Measurements from ENCODE around the gene SNUPN.

SNUPN gene

GRCh38 chr15:75625542-75626347 is at the start of gene SNUPN:
Gene SNUPN, minus strand, starts transcription at chr15:75625725. Its CDS starts 4,674 bp downstream, at chr15:75621051.
- TF ChIP-seq CTCF (IDR thresholded peaks at IDR 0.05), result no peak

- no peak for TF ChIP-seq CTCF (IDR thresholded peaks at IDR 0.05)
Measured at GRCh38 chr15:75674366-75674765, 48.8 kb upstream of the SNUPN start.

- no peak for TF ChIP-seq CTCF (IDR thresholded peaks at IDR 0.05)
Measured at GRCh38 chr15:75673426-75674235, 48.1 kb upstream of the SNUPN start.

- TF ChIP-seq CTCF (IDR thresholded peaks at IDR 0.05), result no peak
Measured at GRCh38 chr15:75672646-75673425, 47.3 kb upstream of the SNUPN start.

GRCh38 chr15:75671730-75672602 is 46.4 kb upstream of the SNUPN start:
- TF ChIP-seq CTCF (IDR thresholded peaks at IDR 0.05), result no peak

GRCh38 chr15:75669879-75670212 is 44.3 kb upstream of the SNUPN start:
- no peak for TF ChIP-seq CTCF (IDR thresholded peaks at IDR 0.05)
